Measurements from ENCODE around the gene PSME1. TPM values are rescaled to one million over a fixed set of nuclear protein-coding genes. Genes with fewer than 3 reads are reported as not detected.

Gene PSME1
- total and polyA plus RNA-seq, 10 of the 15 experiments (the other 5 are each of a cell fraction or from before 2014, with no cell fraction given): 250 to 1,378 (median 412) TPM

DNA sequence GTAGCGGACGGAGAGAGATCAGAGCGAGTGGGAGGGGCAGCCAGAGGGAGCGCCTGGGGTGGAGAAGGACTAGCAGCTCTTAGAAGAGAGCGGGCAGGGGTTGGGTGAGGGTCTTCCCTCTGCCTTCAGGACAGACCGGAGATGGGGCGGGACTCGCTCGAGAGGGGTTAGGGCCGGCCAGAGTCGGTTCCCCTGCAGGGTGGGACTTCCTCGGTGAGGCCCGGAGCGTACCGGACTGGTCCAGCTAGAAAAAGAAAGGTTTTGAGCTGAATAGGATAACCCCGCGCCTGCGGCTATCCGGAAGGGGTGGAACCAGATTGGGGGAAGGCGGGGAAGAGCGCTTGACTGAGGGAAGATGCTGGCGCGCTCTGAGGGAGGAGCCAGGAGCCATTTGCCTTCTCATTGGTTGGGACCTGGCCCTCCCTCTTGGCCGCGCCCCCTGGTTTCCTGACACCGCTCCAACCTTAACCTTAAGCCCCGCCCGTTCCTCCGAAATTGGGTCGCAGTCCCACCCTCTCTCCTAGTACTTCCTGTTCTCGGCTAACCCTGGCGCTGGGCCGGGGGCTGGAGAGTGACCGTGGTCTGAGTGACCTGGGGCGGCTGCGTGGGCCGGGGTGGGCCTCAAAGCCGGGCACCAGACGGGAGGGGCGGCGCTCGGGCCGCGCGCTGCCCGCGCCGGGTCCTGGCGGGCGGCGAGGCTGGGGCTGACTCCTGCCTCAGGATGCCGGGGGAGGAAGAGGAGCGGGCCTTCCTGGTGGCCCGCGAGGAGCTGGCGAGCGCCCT, 11.2 kb downstream of the PSME1 start, which contains the start of gene RNF31 (continued):
- TF ChIP-seq, protein P1, sequence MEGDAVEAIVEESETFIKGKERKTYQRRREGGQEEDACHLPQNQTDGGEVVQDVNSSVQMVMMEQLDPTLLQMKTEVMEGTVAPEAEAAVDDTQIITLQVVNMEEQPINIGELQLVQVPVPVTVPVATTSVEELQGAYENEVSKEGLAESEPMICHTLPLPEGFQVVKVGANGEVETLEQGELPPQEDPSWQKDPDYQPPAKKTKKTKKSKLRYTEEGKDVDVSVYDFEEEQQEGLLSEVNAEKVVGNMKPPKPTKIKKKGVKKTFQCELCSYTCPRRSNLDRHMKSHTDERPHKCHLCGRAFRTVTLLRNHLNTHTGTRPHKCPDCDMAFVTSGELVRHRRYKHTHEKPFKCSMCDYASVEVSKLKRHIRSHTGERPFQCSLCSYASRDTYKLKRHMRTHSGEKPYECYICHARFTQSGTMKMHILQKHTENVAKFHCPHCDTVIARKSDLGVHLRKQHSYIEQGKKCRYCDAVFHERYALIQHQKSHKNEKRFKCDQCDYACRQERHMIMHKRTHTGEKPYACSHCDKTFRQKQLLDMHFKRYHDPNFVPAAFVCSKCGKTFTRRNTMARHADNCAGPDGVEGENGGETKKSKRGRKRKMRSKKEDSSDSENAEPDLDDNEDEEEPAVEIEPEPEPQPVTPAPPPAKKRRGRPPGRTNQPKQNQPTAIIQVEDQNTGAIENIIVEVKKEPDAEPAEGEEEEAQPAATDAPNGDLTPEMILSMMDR (IDR thresholded peaks at IDR 0.05 in 2 of 3, conservative IDR thresholded peaks at IDR 0.05 in 1 of 3; ENCODE audit: control insufficient read depth in 2 of 3, extremely low read depth in 1 of 3, insufficient read depth in 1 of 3, low read depth in 3 of 3, low read length in 3 of 3): no peak
- TF ChIP-seq FOXK2 (IDR thresholded peaks at IDR 0.05): no peak
- no peak for TF ChIP-seq BCL11A (IDR thresholded peaks at IDR 0.05; ENCODE audit: low read depth, low read length)
- peak; percentile 19; the same call in 1 of the 2 replicates for TF ChIP-seq CBFB (IDR thresholded peaks at IDR 0.05; ENCODE audit: low read depth)
- no peak for TF ChIP-seq CBX3 (IDR thresholded peaks at IDR 0.05; ENCODE audit: borderline replicate concordance, low read depth)
- no peak for TF ChIP-seq ZBED1 (IDR thresholded peaks at IDR 0.05; ENCODE audit: borderline replicate concordance)
- no peak for TF ChIP-seq JUNB (IDR thresholded peaks at IDR 0.05)
- TF ChIP-seq POU2F2 (IDR thresholded peaks at IDR 0.05; ENCODE audit: borderline replicate concordance, low read depth, low read length): 0 out of 3 replicates have a peak, but pooled peaks have one; percentile 6
- no peak for TF ChIP-seq SREBF1 (IDR thresholded peaks at IDR 0.05; ENCODE audit: low read length)
- TF ChIP-seq NR2C1 (IDR thresholded peaks at IDR 0.05): peak; percentile 85
- TF ChIP-seq, protein P2, sequence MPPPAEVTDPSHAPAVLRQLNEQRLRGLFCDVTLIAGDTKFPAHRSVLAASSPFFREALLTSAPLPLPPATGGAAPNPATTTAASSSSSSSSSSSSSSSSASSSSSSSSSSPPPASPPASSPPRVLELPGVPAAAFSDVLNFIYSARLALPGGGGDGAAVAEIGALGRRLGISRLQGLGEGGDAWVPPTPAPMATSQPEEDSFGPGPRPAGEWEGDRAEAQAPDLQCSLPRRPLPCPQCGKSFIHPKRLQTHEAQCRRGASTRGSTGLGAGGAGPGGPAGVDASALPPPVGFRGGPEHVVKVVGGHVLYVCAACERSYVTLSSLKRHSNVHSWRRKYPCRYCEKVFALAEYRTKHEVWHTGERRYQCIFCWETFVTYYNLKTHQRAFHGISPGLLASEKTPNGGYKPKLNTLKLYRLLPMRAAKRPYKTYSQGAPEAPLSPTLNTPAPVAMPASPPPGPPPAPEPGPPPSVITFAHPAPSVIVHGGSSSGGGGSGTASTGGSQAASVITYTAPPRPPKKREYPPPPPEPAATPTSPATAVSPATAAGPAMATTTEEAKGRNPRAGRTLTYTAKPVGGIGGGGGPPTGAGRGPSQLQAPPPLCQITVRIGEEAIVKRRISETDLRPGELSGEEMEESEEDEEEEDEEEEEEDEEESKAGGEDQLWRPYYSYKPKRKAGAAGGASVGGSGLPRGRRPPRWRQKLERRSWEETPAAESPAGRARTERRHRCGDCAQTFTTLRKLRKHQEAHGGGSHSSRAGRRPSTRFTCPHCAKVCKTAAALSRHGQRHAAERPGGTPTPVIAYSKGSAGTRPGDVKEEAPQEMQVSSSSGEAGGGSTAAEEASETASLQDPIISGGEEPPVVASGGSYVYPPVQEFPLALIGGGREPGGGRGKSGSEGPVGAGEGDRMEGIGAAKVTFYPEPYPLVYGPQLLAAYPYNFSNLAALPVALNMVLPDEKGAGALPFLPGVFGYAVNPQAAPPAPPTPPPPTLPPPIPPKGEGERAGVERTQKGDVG (CRISPR knock-in tag; IDR thresholded peaks at IDR 0.05): no peak
- no peak for TF ChIP-seq SIX5 (IDR thresholded peaks at IDR 0.05; ENCODE audit: low read depth, low read length, severe bottlenecking)
- no peak; the same call in none of the 2 replicates for TF ChIP-seq IKZF1 (conservative IDR thresholded peaks at IDR 0.05)
- TF ChIP-seq, protein P3, sequence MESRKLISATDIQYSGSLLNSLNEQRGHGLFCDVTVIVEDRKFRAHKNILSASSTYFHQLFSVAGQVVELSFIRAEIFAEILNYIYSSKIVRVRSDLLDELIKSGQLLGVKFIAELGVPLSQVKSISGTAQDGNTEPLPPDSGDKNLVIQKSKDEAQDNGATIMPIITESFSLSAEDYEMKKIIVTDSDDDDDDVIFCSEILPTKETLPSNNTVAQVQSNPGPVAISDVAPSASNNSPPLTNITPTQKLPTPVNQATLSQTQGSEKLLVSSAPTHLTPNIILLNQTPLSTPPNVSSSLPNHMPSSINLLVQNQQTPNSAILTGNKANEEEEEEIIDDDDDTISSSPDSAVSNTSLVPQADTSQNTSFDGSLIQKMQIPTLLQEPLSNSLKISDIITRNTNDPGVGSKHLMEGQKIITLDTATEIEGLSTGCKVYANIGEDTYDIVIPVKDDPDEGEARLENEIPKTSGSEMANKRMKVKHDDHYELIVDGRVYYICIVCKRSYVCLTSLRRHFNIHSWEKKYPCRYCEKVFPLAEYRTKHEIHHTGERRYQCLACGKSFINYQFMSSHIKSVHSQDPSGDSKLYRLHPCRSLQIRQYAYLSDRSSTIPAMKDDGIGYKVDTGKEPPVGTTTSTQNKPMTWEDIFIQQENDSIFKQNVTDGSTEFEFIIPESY (IDR thresholded peaks at IDR 0.05): no peak
- no peak for TF ChIP-seq TCF7 (IDR thresholded peaks at IDR 0.05; ENCODE audit: borderline replicate concordance)
- TF ChIP-seq, protein P4, sequence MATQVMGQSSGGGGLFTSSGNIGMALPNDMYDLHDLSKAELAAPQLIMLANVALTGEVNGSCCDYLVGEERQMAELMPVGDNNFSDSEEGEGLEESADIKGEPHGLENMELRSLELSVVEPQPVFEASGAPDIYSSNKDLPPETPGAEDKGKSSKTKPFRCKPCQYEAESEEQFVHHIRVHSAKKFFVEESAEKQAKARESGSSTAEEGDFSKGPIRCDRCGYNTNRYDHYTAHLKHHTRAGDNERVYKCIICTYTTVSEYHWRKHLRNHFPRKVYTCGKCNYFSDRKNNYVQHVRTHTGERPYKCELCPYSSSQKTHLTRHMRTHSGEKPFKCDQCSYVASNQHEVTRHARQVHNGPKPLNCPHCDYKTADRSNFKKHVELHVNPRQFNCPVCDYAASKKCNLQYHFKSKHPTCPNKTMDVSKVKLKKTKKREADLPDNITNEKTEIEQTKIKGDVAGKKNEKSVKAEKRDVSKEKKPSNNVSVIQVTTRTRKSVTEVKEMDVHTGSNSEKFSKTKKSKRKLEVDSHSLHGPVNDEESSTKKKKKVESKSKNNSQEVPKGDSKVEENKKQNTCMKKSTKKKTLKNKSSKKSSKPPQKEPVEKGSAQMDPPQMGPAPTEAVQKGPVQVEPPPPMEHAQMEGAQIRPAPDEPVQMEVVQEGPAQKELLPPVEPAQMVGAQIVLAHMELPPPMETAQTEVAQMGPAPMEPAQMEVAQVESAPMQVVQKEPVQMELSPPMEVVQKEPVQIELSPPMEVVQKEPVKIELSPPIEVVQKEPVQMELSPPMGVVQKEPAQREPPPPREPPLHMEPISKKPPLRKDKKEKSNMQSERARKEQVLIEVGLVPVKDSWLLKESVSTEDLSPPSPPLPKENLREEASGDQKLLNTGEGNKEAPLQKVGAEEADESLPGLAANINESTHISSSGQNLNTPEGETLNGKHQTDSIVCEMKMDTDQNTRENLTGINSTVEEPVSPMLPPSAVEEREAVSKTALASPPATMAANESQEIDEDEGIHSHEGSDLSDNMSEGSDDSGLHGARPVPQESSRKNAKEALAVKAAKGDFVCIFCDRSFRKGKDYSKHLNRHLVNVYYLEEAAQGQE (IDR thresholded peaks at IDR 0.05; ENCODE audit: low read depth, low read length): no peak
- TF ChIP-seq ZNF622 (IDR thresholded peaks at IDR 0.05): no peak
- TF ChIP-seq SMARCA5 (IDR thresholded peaks at IDR 0.05): peak; percentile 50; the same call in 1 of the 2 replicates
- TF ChIP-seq ZSCAN29 (IDR thresholded peaks at IDR 0.05): no peak
- peak; percentile 32; the same call in 1 of the 2 replicates for TF ChIP-seq SMAD5 (IDR thresholded peaks at IDR 0.05; ENCODE audit: low read depth)
- no peak for TF ChIP-seq HDAC6 (IDR thresholded peaks at IDR 0.05; ENCODE audit: unreplicated experiment)
